IMR-90 (cell line): Measurements from ENCODE around the gene LTBP1. TPM values are rescaled to one million over a fixed set of nuclear protein-coding genes. Genes with fewer than 3 reads are reported as not detected.

Experiments
- ATAC-seq: fragments of 200-7000 bp; cut with Tn5 transposase; 2 replicates; pipeline ENCODE4 v1.9.1; 2020; ENCODE audit warnings: low read depth, mild to moderate bottlenecking, moderate library complexity
- BruUV-seq: library from RNA; stranded (reverse); fragments of 400-500 nt; replicated peaks from 2 replicates; lab custom pipeline; 2021; lab: Mats Ljungman, UMichigan
- CTCF ChIA-PET: fragments of 300-600 bp; formaldehyde crosslinking; extraction: SDS; loops from one replicate; lab custom pipeline; 2021; ENCODE audit warnings: antibody characterized with exemption; lab: Yijun Ruan, JAX
- POLR2A ChIA-PET: fragments of 300-600 bp; sonication (Branson Sonifier 250); formaldehyde crosslinking; loops from one replicate; lab custom pipeline; 2022; ENCODE audit warnings: antibody characterized with exemption; ENCODE audit not compliant: unreplicated experiment; lab: Charles Lee
- DNase-seq: peaks from one replicate; pipeline ENCODE4 v3.0.0; 2013
- H2AFZ ChIP-seq: replicated peaks from 2 replicates; pipeline ENCODE3; 2013; ENCODE audit warnings: low read length, mild to moderate bottlenecking; ENCODE audit not compliant: poor library complexity
- H2AK5ac ChIP-seq: 2 replicates; pipeline ENCODE4 v1.6.1; 2013; ENCODE audit warnings: low read depth, low read length, inconsistent platforms
- H2AK9ac ChIP-seq: replicated peaks from 2 replicates; pipeline ENCODE3; 2013; ENCODE audit warnings: mild to moderate bottlenecking, low read depth, low read length, moderate library complexity; ENCODE audit not compliant: poor library complexity
- H2BK120ac ChIP-seq: 2 replicates; pipeline ENCODE4 v1.6.1; 2013; ENCODE audit warnings: low read depth, low read length, inconsistent platforms
- H2BK15ac ChIP-seq: 3 replicates; pipeline ENCODE4 v1.6.1; 2013; ENCODE audit warnings: low read depth, low read length, inconsistent platforms
- H2BK20ac ChIP-seq: 2 replicates; pipeline ENCODE4 v1.6.1; 2013; ENCODE audit warnings: low read depth, mild to moderate bottlenecking, inconsistent platforms, low read length, moderate library complexity
- H2BK5ac ChIP-seq: 2 replicates; pipeline ENCODE4 v1.6.1; 2013; ENCODE audit warnings: mild to moderate bottlenecking, low read depth, low read length, inconsistent platforms; ENCODE audit not compliant: poor library complexity, severe bottlenecking
- H3K14ac ChIP-seq: replicated peaks from 2 replicates; pipeline ENCODE4 v1.6.1; 2013; ENCODE audit warnings: low read depth, low read length, inconsistent platforms
- H3K18ac ChIP-seq: 2 replicates; pipeline ENCODE4 v1.6.1; 2013; ENCODE audit warnings: low read depth, low read length, control low read depth
- H3K23ac ChIP-seq: 2 replicates; pipeline ENCODE4 v1.6.1; 2013; ENCODE audit warnings: low read depth, low read length, inconsistent platforms
- H3K27ac ChIP-seq: 2 replicates; pipeline ENCODE4 v1.5.1; 2013; ENCODE audit warnings: mild to moderate bottlenecking, control low read depth, low read length; ENCODE audit not compliant: insufficient read depth
- H3K27me3 ChIP-seq: 2 replicates; pipeline ENCODE4 v1.6.1; 2013; ENCODE audit warnings: low read length; ENCODE audit not compliant: control insufficient read depth, insufficient read depth
- H3K36me3 ChIP-seq: 2 replicates; pipeline ENCODE4 v1.6.1; 2013; ENCODE audit warnings: low read length, mixed read lengths; ENCODE audit not compliant: control insufficient read depth, insufficient read depth
- H3K4ac ChIP-seq: 2 replicates; pipeline ENCODE4 v1.6.1; 2013; ENCODE audit warnings: low read depth, low read length, inconsistent platforms
- H3K4me1 ChIP-seq: 2 replicates; pipeline ENCODE4 v1.6.1; 2013; ENCODE audit warnings: low read length, mixed read lengths; ENCODE audit not compliant: control insufficient read depth, insufficient read depth
- H3K4me2 ChIP-seq: 2 replicates; pipeline ENCODE4 v1.6.1; 2013; ENCODE audit warnings: low read depth, mild to moderate bottlenecking, control low read depth, low read length, moderate library complexity
- H3K4me3 ChIP-seq: 2 replicates; pipeline ENCODE4 v1.5.1; 2013; ENCODE audit warnings: low read depth, mild to moderate bottlenecking, control low read depth, low read length, moderate library complexity; ENCODE audit not compliant: insufficient read depth
- H3K56ac ChIP-seq: 2 replicates; pipeline ENCODE4 v1.6.1; 2013; ENCODE audit warnings: low read length, inconsistent platforms; ENCODE audit not compliant: insufficient read depth; ENCODE audit errors: extremely low read depth
- H3K79me1 ChIP-seq, 2 experiments: 2 replicates each; pipeline ENCODE4 v1.6.1; 2013; ENCODE audit warnings: low read length in 2 of 2, inconsistent platforms in 1 of 2, low read depth in 1 of 2
- H3K9ac ChIP-seq: 2 replicates; pipeline ENCODE4 v1.6.1; 2013; ENCODE audit warnings: low read depth, low read length, control low read depth
- H3K9me1 ChIP-seq: 2 replicates; pipeline ENCODE4 v1.6.1; 2013; ENCODE audit warnings: low read length, inconsistent platforms; ENCODE audit not compliant: insufficient read depth
- H3K9me3 ChIP-seq: 2 replicates; pipeline ENCODE4 v1.6.1; 2013; ENCODE audit warnings: low read length; ENCODE audit not compliant: control insufficient read depth, insufficient read depth
- H4K20me1 ChIP-seq: 2 replicates; pipeline ENCODE4 v1.6.1; 2013; ENCODE audit warnings: low read length, inconsistent platforms; ENCODE audit not compliant: insufficient read depth
- H4K5ac ChIP-seq: 2 replicates; pipeline ENCODE4 v1.6.1; 2013; ENCODE audit warnings: mild to moderate bottlenecking, low read depth, low read length, control low read depth
- H4K8ac ChIP-seq, 2 experiments: 2 replicates each; pipeline ENCODE4 v1.6.1; 2013; ENCODE audit warnings: low read depth in 2 of 2, low read length in 2 of 2, control low read depth in 1 of 2, inconsistent platforms in 1 of 2
- H4K91ac ChIP-seq: 2 replicates; pipeline ENCODE4 v1.6.1; 2013; ENCODE audit warnings: low read depth, low read length, inconsistent platforms; ENCODE audit not compliant: insufficient read depth
- BHLHE40 ChIP-seq: fragments of 150-350 bp; IDR thresholded peaks from 2 replicates; pipeline ENCODE4 v1.6.1; 2016; ENCODE audit warnings: mild to moderate bottlenecking, low read depth, low read length
- CEBPB ChIP-seq: IDR thresholded peaks from 2 replicates; pipeline ENCODE4 v1.6.1; 2012; ENCODE audit warnings: low read depth, low read length, improper control_type of control experiment
- CHD1 ChIP-seq: IDR thresholded peaks from 2 replicates; pipeline ENCODE4 v1.6.1; 2012; ENCODE audit warnings: low read depth, low read length, improper control_type of control experiment
- CTCF ChIP-seq: conservative IDR thresholded peaks from 2 replicates; pipeline ENCODE4 v1.5.1; 2012; ENCODE audit warnings: mild to moderate bottlenecking, low read depth, low read length, improper control_type of control experiment
- ELK1 ChIP-seq: fragments of 150-350 bp; IDR thresholded peaks from 2 replicates; pipeline ENCODE4 v1.6.1; 2016; ENCODE audit warnings: low read depth, mild to moderate bottlenecking, low read length, moderate library complexity, borderline replicate concordance
- FOS ChIP-seq: fragments of 150-350 bp; IDR thresholded peaks from 2 replicates; pipeline ENCODE4 v1.6.1; 2016; ENCODE audit warnings: low read depth, low read length
- MAFK ChIP-seq: IDR thresholded peaks from 2 replicates; pipeline ENCODE4 v1.6.1; 2012; ENCODE audit warnings: low read depth, low read length, improper control_type of control experiment
- MXI1 ChIP-seq: IDR thresholded peaks from 2 replicates; pipeline ENCODE4 v1.6.1; 2012; ENCODE audit warnings: low read depth, mild to moderate bottlenecking, low read length, moderate library complexity, borderline replicate concordance
- NFE2L2 ChIP-seq: fragments of 150-350 bp; IDR thresholded peaks from 2 replicates; pipeline ENCODE4 v1.6.1; 2016; ENCODE audit warnings: low read depth, mild to moderate bottlenecking, low read length
- POLR2A ChIP-seq: IDR thresholded peaks from 2 replicates; pipeline ENCODE4 v1.6.1; 2012; ENCODE audit warnings: mild to moderate bottlenecking, low read depth, low read length
- RAD21 ChIP-seq: IDR thresholded peaks from 2 replicates; pipeline ENCODE4 v1.6.1; 2012; ENCODE audit warnings: low read length, improper control_type of control experiment
- RCOR1 ChIP-seq: IDR thresholded peaks from 2 replicates; pipeline ENCODE4 v1.6.1; 2012; ENCODE audit warnings: mild to moderate bottlenecking, low read length, improper control_type of control experiment; ENCODE audit not compliant: insufficient replicate concordance
- RFX5 ChIP-seq: IDR thresholded peaks from 2 replicates; pipeline ENCODE4 v1.8.0; 2012; ENCODE audit warnings: low read depth, mild to moderate bottlenecking, low read length, moderate library complexity
- SMC3 ChIP-seq: fragments of 150-350 bp; IDR thresholded peaks from 2 replicates; pipeline ENCODE4 v1.6.1; 2016; ENCODE audit warnings: low read depth, mild to moderate bottlenecking, antibody characterized with exemption, low read length, moderate library complexity
- USF2 ChIP-seq: fragments of 150-350 bp; IDR thresholded peaks from 2 replicates; pipeline ENCODE4 v1.6.1; 2017; ENCODE audit warnings: mild to moderate bottlenecking, antibody characterized with exemption, low read length, low read depth
- WGBS, 2 experiments: methylation state at CpG; one replicate each; pipeline versions ENCODE4 v1.1.5 to v1.1.7; 2013; ENCODE audit warnings: missing lambda C conversion rate in 2 of 2; ENCODE audit not compliant: insufficient read length in 1 of 2; ENCODE audit errors: extremely low coverage in 2 of 2; 5-methylcytosine and 5-hydroxymethylcytosine counted together
- dilution Hi-C: fragments of 300-500 bp; cut with HindIII; formaldehyde crosslinking; loops from one replicate; pipeline ENCODE4 v1.14.3; 2018; ENCODE audit warnings: low sequenced_read_pairs; ENCODE audit not compliant: unreplicated experiment
- in situ Hi-C: fragments of 300-500 bp; cut with MboI; formaldehyde crosslinking; loops from 3 replicates; pipeline ENCODE4 v1.14.3; 2019; ENCODE audit warnings: low sequenced_read_pairs, inconsistent platforms, mixed read lengths
- intact Hi-C: fragments of 100-400 bp; cut with micrococcal nuclease; formaldehyde crosslinking; loops from 2 replicates; pipeline ENCODE4 v1.10.0; 2022
- polyA plus RNA-seq, 3 experiments: library from polyadenylated mRNA; depleted of rRNA; stranded (reverse); fragments of >200 nt; gene quantifications; 2 replicates each; pipeline ENCODE4 v1.2.3, GENCODE V29; 2012; ENCODE audit warnings: low replicate concordance in 1 of 3
- total RNA-seq: library from RNA; depleted of rRNA; stranded (reverse); fragments of >200 nt; gene quantifications from 2 replicates; pipeline ENCODE4 v1.2.3, GENCODE V29; 2012

LTBP1 gene
- total and polyA plus RNA-seq, 2 of the 4 experiments (the other 2 are of a cell fraction) = 235 to 326 TPM

DNA sequence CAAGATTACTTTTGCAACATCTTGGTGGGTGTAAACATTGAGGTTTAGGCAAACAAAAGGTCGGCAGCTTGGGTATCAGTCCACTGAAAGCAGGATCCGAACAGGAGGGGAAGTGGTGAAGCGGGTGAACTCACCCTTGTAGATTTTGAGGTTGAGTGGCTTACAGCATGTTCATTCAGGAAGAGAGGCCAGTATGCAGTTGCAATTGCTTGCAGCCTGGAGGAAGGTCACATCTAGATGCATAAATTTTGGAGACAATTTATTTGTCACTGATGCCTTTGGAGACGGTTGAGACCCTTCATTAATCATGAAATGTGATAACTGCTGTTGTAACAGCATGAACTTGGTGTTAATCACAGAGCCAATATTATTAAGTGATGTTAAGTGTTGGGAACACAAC lies 131.1 kb downstream of the LTBP1 start:
- intact Hi-C loops = no loop called here
- Histone ChIP-seq H2BK5ac (no peak overlapping the region), H3K4ac (no peak overlapping the region), H3K27ac (no peak overlapping the region), H2BK15ac (no peak overlapping the region), H3K14ac (no peak overlapping the region), H3K36me3 (no peaks in the 10 kb centered on the region), H2BK20ac (no peak overlapping the region; the same call in 1 of the 2 replicates), H3K9me3 (no peaks in the 10 kb centered on the region), H2AK5ac (no peak overlapping the region), H3K4me1 (peaks cover 1% of the 10 kb centered on the region), H4K8ac (no peak overlapping the region; a peak in 1 of 4 replicates), H3K18ac (no peak overlapping the region), H2AFZ (no peak overlapping the region), H3K9ac (no peak overlapping the region), H4K5ac (no peak overlapping the region), H4K20me1 (no peaks in the 10 kb centered on the region), H2BK120ac (no peak overlapping the region), H3K9me1 (no peaks in the 10 kb centered on the region), H2AK9ac (no peak overlapping the region), H3K23ac (no peak overlapping the region), H4K91ac (no peak overlapping the region), H3K27me3 (no peaks in the 10 kb centered on the region), H3K79me1 (peaks cover 7 to 18% of the 10 kb centered on the region in 2 experiments), H3K56ac (no peak overlapping the region), H3K4me2 (no peak overlapping the region), H3K4me3 (no peak overlapping the region)
- ATAC-seq (no peak), DNase-seq (no peak)
- CTCF ChIA-PET = no interaction called here
- TF ChIP-seq NFE2L2 = no peak
- TF ChIP-seq RFX5 = no peak
- TF ChIP-seq MAFK = no peak
- no peak for TF ChIP-seq ELK1
- TF ChIP-seq RCOR1 = no peak
- no peak for TF ChIP-seq CEBPB
- TF ChIP-seq FOS = no peak
- TF ChIP-seq USF2 = no peak
- no peak for TF ChIP-seq BHLHE40
- no peak for TF ChIP-seq RAD21
- no peak for TF ChIP-seq POLR2A
- no peak for TF ChIP-seq CHD1
- no peak for TF ChIP-seq MXI1
- no peak for TF ChIP-seq SMC3
- TF ChIP-seq CTCF = no peak
- dilution Hi-C loops = no loop called here
- in situ Hi-C loops = no loop called here
- WGBS, 2 experiments = 75% methylated on average over 3 of the region's 4 CpGs; no CpG with 5 or more reads in 1 of the 2 experiments
- no TSS peak for BruUV-seq
- POLR2A ChIA-PET = no interaction called here
